NCI-H1048 (cell line): Measurements from ENCODE around the gene CMTM4.
"Not testable (repeated sequence)": the region's sequence is repeated elsewhere in the genome, so short reads cannot be mapped to it uniquely, and the experiment has no call there.

Source experiments
- DNase-seq: peaks from one replicate; lab custom pipeline; 2025; lab: John Stamatoyannopoulos, UW

Gene CMTM4

GRCh38 chr16:66616169-66616568 is 80.4 kb downstream of the CMTM4 start:
- no peak for DNase-seq

DNA sequence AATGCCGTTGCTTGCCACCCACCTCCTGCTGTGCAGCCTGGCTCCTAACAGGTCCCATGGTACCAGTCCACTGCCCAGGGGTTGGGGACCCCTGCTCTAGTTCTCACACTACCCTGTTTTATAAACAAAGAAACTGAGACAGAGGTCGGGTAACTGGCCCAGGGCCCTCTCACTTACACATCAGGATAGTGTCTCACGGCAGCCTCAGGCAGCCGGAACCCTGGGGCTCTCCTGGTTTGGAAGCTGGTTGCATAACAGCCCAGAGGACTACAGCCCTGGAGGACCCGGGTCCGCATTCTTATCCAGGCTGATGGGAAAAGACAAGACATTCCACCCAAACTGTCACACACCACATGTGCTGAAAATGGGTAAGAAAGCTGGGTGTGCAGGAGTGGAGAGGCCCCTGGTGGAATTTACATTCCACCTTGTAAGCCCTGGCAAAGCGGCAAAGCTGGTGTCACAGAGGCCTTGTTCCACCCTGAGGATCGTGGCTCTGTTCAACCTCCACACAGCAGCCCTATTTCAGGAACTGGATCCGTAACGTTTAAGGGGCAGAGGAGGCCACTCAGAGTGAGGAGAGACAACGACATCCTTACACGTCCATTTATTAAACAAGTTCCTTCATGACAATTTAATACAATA is 82.3 kb downstream of the CMTM4 start:
- no peak for DNase-seq

DNA sequence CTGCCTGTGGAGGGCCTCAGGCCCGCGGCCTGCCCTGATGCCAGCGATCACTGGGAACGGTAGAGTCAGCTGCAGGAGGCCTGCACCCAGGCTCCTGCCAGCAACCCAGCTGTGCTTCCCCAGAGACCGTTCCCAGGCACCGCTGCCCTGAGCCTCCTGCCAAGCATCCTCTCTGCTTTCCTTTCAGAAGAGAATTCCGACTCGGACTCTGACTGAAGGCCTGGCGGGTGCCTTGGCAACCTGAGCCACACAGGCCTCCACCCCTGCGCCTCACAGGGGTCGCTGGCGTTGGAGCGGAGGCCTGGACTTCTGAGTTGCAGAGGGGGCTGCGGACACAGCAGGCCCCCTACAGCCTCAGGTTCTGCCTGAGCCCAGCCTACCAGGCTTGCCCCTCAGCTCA is 84.1 kb downstream of the CMTM4 start:
- no peak for DNase-seq

GRCh38 chr16:66611911-66612310 is 84.6 kb downstream of the CMTM4 start:
- not testable (repeated sequence) for DNase-seq

DNA sequence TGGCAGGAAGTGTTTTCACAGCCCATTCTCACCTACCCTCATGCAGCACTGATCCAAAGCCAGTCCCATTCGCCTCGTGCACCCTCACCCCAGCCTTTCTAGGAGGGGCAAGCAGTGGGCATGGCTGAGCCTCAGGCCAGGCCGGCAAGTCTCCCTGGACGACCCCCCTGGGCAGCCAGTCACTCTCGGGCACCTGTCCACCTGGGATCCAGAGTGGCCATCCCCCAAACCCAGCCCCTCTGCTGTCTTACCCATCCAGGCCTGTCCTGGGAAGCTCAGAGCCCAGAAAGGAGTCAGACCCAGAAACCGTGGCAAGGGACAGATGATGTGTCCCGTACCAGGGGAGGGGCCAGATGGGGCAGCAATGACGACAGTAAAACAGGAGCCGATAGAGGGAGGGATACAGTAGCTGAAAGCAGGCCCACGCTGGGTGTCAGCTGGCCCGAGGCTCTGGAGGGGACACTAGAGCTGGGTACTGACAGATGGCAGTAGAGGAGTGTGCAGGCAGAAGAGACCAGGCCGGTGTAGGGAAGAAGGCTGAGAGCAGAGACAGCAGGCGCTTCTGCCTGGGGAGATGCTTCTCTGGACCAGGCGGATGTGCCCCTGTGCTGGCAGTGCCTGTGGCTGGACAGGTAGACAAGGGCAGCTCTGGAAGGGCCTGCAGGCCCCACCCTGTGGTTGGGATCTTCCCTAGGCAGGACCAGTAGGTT is 86.3 kb downstream of the CMTM4 start:
- no peak for DNase-seq

- no peak for DNase-seq
Measured at GRCh38 chr16:66609139-66609510, 87.4 kb downstream of the CMTM4 start.

GRCh38 chr16:66608241-66609138 is 88.1 kb downstream of the CMTM4 start:
- no peak for DNase-seq

DNA sequence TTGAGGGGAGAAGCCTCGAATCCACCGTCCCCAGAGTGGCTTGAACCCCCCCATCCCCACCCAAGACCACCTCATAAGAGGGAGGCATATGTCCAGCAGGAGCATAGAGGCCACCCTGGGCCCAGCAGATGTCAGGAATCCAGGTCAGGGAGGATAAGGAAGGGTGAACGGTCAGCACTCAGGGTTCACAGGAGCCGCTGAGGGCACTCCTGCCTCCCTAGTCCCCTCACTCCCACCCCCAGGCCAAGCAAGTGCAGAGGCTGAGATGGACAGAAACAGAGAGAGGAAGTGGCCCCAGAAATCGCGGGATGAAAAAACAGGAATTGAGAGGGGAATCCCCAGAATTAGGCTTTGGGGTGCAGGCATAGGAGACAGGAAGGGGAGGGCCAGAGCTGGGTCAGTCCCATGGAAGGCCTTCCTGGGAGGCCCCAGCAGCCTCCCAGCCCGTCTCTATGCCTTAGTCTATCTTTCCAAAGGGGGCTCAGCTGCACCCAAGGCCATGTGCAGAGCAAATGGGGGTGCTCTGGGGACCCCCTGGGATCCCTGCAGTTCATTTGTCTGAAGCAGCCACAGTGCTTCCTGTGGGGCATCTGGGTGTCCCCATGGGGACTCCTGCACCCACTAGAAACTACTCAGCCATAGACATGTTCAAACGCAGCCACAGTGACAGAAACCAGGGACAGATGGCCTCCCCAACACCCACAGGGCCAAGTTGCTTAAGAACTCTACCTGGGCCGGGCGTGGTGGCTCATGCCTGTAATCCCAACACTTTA is 90.4 kb downstream of the CMTM4 start:
- no peak for DNase-seq

- DNase-seq: no peak
Measured at GRCh38 chr16:66605177-66605978, 91.2 kb downstream of the CMTM4 start.

DNA sequence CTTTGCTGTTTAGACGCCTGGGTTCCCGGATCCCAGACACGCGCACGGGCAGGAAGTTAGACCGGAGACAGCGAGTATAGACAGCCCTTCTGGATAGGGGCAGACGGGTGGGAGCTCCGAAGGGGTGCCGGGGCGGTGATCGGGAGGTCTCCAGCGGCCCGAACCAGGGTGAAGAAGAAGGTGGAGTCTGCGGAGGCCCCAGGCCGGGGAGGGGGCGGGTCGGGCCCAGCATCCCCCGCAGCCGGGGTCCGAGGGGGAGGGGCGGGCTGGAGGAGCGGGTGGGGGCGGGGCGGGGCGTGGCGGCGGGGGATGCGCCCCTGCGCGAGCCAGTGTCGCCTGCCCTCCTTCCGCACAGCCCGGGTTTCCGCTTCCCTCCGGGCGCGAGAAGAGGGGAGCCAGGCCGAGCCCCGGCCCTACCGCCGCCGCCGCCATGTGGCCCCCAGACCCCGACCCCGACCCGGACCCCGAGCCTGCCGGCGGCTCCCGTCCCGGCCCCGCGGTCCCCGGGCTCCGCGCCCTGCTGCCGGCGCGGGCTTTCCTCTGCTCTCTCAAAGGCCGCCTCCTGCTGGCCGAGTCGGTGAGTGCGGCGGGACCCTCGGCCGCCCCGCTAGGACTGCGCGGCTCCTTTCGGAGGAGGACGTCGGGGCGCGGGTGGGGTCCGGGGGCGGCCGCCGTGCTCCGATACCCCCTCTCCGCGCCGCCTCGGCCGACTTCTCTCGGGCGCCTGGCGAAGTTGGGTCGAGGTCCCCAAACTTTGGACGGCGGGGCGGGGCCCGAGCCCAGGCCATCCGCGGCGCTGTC is 92.0 kb downstream of the CMTM4 start, which contains the start of gene CMTM3:
Gene CMTM3 (plus strand): TSS at position 329 of the 801 bp plus-strand sequence. CDS start 102 bp downstream, at position 431.
- peak; percentile 13 for DNase-seq

DNA sequence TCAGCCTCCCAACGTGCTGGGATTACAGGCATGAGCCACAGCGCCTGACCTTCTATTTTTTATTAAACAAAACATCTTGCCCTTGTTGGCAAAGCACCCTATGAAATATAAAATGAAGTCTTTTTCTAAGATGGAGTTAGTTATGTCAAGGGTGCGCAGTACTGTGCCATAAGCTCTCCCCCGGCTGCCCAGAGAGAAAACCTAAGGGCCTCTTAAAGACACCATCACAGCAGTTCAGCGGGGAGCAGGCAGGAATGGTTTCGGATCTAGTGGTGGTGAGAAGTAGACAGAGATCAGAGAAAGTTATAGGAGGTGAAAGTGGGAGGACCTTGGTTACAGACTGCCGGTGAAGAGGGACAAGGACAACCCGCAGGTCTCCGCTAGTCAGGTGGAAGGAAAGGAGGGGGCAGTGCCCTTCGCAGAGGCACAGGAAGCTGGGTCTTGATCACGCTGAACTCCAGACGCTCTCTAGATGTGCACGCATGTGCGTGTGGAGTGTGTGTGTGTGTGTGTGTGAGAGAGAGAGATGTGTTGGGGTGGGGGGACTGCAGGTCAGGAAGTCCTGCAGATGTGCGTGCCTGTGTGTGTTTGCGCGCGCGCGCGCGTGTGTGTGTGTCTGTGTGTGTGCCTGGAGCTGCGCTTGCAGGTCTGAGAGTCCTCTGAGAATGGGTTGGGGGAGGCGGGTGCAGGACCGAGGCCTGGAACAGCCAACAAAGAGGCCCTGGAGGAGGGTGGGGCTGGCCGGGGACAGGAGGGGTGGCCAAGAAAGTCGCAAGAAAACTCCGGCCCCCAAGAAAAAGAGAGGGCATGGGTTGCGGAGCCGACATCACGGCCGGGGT is 92.8 kb downstream of the CMTM4 start:
- no peak for DNase-seq

DNA sequence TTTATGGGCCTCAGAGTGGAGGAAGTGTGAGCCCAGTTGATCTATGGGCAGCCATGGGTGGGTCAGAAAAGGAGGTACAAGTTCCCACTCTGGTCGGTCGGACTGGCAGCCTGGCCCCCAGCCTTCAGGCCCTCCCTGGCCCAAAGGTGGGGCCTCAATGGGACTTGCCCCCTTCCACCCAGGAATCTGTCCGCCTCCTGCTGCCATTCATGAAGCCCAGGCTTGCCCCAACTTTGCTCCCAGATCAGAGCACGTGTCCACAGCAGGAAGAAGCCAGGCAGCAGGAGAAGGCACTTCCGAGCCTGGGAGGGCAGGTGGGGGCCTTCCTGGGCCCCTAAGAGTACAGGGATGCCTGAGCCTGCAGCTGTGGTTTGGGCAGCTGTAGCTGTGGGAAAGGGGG is 95.1 kb downstream of the CMTM4 start:
- DNase-seq: no peak

DNA sequence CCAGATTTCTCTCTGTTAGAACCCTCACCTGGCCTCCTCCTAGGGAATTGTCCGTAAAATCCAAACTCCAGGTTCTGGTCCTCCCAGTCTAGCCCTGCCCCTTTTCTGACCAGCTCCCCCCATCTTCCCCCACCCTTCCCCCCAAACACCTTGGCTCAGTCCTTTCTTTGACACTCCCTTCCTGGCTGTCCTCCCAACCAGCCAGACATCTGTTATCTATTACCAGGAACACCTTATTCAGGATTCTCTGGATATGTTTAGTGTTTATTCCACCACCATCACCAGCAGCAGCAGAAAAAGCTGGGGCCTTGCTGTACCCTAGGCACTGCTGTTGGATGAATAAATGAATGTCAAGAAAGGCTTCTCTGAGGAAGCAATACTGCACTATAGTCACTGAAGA is 96.1 kb downstream of the CMTM4 start:
- DNase-seq: no peak

DNA sequence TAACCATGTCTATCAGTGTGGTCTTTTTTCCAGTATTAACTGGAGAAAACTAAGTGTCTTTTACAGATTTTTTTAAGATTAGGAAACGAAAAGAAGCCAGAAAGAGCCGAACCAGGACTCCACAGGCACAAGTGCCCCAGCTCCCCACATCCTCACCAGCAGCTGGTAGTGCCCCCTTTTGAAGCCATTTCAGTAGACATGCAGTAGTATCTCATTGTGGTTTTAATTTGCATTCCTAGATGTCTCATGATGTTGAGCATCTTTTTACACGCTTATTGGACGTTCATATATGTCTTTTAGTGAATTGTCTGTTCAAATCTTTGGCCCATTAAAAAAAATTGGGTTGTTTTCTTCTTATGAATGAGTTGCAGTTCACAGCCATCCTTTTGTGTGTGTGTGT is 96.8 kb downstream of the CMTM4 start:
- DNase-seq: no peak

DNA sequence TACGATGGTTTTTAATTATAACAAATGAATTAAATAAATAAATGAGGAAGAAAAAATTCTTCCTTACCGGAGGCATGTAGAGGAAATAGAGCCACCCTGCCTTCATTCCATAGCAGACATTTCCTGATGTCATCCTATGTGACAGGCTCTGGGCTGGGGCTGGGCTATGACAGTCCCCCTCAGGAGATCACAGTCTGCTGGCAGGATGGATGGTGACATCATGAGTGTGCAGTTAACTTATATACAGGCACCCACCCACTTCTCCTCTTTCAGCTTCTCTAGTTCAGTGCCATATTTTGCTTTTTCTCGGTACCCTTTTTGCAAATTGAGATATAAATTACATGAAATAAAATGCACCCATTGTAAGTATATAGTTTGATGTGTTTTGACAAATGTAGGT is 98.4 kb downstream of the CMTM4 start:
- no peak for DNase-seq

DNA sequence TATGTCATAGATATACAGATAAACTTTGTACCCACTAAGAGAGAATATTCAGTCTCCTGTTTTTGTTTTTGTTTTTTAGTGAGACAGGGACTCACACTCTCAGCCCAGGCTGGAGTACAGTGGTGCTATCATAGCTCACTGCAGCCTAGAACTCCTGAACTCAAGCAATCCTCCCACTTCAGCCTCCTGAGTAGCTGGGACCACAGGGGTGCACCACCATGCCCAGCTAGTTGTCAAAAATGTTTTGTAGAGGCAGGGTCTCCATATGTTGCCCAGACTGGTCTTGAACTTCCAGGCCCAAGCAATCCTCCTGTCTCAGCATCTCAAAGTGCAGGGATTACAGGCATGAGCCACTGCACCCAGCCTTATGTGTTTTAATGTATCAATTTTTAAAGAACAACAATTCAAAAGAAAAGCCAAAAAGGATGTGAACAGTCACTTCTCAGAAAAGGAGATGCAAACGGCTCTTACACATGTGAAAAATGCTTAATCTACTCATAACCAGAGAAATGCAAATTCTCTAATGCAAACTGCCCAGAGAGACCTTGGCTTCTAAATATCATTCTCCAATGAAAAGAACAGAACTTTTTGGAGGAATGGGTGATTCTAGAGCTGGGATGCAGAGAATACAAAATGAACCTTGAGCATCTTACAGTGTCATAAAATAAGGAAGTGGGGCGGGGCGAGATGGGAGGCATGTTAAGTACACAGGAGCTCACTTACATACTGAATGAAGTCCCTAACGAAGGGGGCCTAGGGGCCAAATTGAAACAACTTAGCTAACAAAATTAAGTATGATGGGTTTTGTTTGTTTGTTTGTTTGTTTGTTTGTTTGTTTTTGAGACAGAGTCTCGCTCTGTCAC is 99.3 kb downstream of the CMTM4 start:
- no peak for DNase-seq

DNA sequence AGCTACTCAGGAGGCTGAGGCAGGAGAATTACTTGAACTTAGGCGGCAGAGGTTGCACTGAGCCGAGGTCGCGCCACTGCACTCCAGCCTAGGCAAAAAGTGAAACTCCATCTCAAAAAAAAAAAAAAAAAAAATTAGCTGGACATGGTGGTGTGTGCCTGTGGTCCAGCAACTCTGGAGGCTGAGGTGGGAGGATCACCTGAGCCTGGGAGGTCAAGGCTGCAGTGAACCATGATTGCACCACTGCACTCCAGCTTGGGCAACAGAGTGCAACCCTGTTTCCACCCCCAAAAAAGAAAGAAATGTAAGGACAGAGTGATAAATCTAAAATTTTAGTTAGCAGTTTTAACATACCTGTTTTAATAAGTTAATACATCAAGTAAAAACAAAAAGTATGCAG is 100.0 kb downstream of the CMTM4 start:
- not testable (repeated sequence) for DNase-seq

DNA sequence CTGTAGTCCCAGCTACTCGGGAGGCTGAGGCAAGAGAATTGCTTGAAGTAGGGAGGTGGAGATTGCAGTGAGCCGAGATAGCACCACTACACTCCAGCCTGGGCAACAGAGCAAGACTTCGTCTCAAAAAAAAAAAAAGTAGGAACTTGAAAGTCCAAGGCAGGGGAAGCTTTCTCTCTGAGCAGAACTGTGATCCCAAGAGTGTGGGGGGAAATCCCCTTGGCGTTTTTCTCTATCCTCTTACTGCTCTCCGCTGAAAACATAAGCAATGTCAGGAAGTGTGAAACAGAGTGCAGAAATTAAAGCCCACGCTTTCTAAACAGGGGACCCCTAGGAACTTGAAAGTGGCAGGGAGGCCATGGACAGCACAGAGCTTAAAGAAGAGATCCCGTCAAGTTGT is 101.8 kb downstream of the CMTM4 start:
- DNase-seq: no peak
